ENCODE results near the gene CNOT9.
A peak's percentile ranks its signal among the peaks of the same experiment; 100 is the strongest.

- TF ChIP-seq CTCF (IDR thresholded peaks at IDR 0.05): peak; percentile 32
- no peak for TF ChIP-seq TCF7L2 (IDR thresholded peaks at IDR 0.05; ENCODE audit: low read depth, low read length)
- TF ChIP-seq POLR2AphosphoS5 (IDR thresholded peaks at IDR 0.05; ENCODE audit: low read depth, low read length): no peak
Observed at GRCh38 chr2:218583983-218584850, 15.6 kb downstream of the CNOT9 start.

Measured in Panc1 (cell line).